Calu3 (cell line): ENCODE results near the gene DPEP2. TPM values are rescaled to one million over a fixed set of nuclear protein-coding genes. Genes with fewer than 3 reads are reported as not detected.

Experiments
- BruUV-seq: library from RNA; stranded (reverse); fragments of 400-500 nt; replicated peaks from 2 replicates; lab custom pipeline; 2021; lab: Mats Ljungman, UMichigan
- CTCF ChIA-PET: fragments of 300-600 bp; sonication (Branson Sonifier 250); formaldehyde crosslinking; loops from one replicate; lab custom pipeline; 2022; ENCODE audit warnings: antibody characterized with exemption; lab: Charles Lee
- DNase-seq: peaks from one replicate; pipeline ENCODE4 v3.0.0; 2022
- H3K27ac Mint-ChIP-seq: one replicate; pipeline ENCODE4 v1.8.0; 2022; ENCODE audit warnings: mixed read lengths; ENCODE audit not compliant: unreplicated experiment
- H3K27me3 Mint-ChIP-seq: one replicate; pipeline ENCODE4 v1.8.0; 2022; ENCODE audit warnings: mixed read lengths; ENCODE audit not compliant: unreplicated experiment
- H3K36me3 Mint-ChIP-seq: one replicate; pipeline ENCODE4 v1.8.0; 2022; ENCODE audit warnings: mild to moderate bottlenecking, moderate library complexity, mixed read lengths; ENCODE audit not compliant: insufficient read depth, unreplicated experiment
- H3K4me1 Mint-ChIP-seq: one replicate; pipeline ENCODE4 v1.8.0; 2022; ENCODE audit warnings: mild to moderate bottlenecking, low read depth, mixed read lengths; ENCODE audit not compliant: unreplicated experiment
- H3K4me3 Mint-ChIP-seq: one replicate; pipeline ENCODE4 v1.8.0; 2022; ENCODE audit warnings: mild to moderate bottlenecking, low read depth, moderate library complexity, mixed read lengths; ENCODE audit not compliant: unreplicated experiment
- H3K9me3 Mint-ChIP-seq: one replicate; pipeline ENCODE4 v1.8.0; 2022; ENCODE audit warnings: low read depth, mixed read lengths; ENCODE audit not compliant: unreplicated experiment
- CTCF ChIP-seq: fragments of 200-600 bp; IDR thresholded peaks from one replicate; pipeline ENCODE4 v1.8.0; 2022; ENCODE audit warnings: antibody characterized with exemption; ENCODE audit not compliant: unreplicated experiment
- intact Hi-C: fragments of 100-400 bp; cut with micrococcal nuclease; formaldehyde crosslinking; loops from one replicate; pipeline ENCODE4 v1.10.0; 2022; ENCODE audit not compliant: unreplicated experiment
- total RNA-seq: library from RNA; stranded (reverse); gene quantifications from 2 replicates; pipeline ENCODE4 v1.2.3, GENCODE V29; 2022

DPEP2 gene
- total RNA-seq, 1 experiment from 2014 or later = not detected

DNA sequence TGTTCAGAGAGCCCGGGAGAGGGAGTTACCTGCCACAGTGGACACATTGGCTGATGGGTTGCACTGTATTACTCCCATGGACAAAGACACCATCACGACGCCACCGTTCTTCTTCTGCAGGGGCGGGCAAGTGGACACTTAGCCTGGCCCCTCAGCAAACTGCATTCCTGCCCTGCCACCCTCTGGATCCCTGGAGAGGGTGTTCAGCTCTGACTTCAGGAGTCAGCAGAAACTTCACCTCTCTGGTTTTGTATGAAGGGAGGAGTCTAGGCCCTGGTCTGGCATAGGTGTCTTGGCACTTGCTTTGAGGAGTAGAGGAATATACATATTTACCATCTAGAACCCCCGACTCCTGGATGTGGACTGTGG lies 9.3 kb downstream of the DPEP2 start:
- intact Hi-C loops = loop anchor here (10.0 kb wide), 1 partner anchor 235 kb away; no protein-coding TSS in a partner anchor
- no peak overlapping the region for H3K27ac Mint-ChIP-seq
- DNase-seq = no peak
- TF ChIP-seq CTCF = no peak
- no peaks in the 10 kb centered on the region for H3K9me3 Mint-ChIP-seq
- peaks cover 34% of the 10 kb centered on the region for H3K27me3 Mint-ChIP-seq
- H3K4me3 Mint-ChIP-seq = no peak overlapping the region
- no peaks in the 10 kb centered on the region for H3K36me3 Mint-ChIP-seq
- BruUV-seq = no TSS peak
- CTCF ChIA-PET = no interaction called here
- H3K4me1 Mint-ChIP-seq = peaks cover 9% of the 10 kb centered on the region

- no TSS peak for BruUV-seq
- TF ChIP-seq CTCF = no peak
- Mint-ChIP-seq H3K27ac (no peak overlapping the region), H3K4me1 (peaks cover 13% of the 10 kb centered on the region), H3K4me3 (no peak overlapping the region), H3K9me3 (no peaks in the 10 kb centered on the region), H3K27me3 (peaks cover 34% of the 10 kb centered on the region), H3K36me3 (no peaks in the 10 kb centered on the region)
- intact Hi-C loops = loop anchor here (10.0 kb wide), 1 partner anchor 235 kb away; no protein-coding TSS in a partner anchor
- CTCF ChIA-PET = no interaction called here
- DNase-seq = no peak
These were observed 9.8 kb downstream of the DPEP2 start for GRCh38 chr16:67989322-67990017.

- H3K27me3 Mint-ChIP-seq = peaks cover 34% of the 10 kb centered on the region
- H3K4me3 Mint-ChIP-seq = no peak overlapping the region
- DNase-seq = no peak
- CTCF ChIA-PET = no interaction called here
- H3K27ac Mint-ChIP-seq = no peak overlapping the region
- H3K4me1 Mint-ChIP-seq = peaks cover 11% of the 10 kb centered on the region
- BruUV-seq = no TSS peak
- TF ChIP-seq CTCF = no peak
- intact Hi-C loops = no loop called here
- no peaks in the 10 kb centered on the region for H3K36me3 Mint-ChIP-seq
- no peaks in the 10 kb centered on the region for H3K9me3 Mint-ChIP-seq
These were observed 10.6 kb downstream of the DPEP2 start for GRCh38 chr16:67988675-67989074.

- no TSS peak for BruUV-seq
- Mint-ChIP-seq H3K27ac (no peak overlapping the region), H3K4me1 (peaks cover 7% of the 10 kb centered on the region), H3K9me3 (no peaks in the 10 kb centered on the region), H3K27me3 (peaks cover 39% of the 10 kb centered on the region), H3K36me3 (no peaks in the 10 kb centered on the region), H3K4me3 (no peak overlapping the region)
- CTCF ChIA-PET = no interaction called here
- no peak for TF ChIP-seq CTCF
- DNase-seq = no peak
- intact Hi-C loops = no loop called here
These were observed 11.7 kb downstream of the DPEP2 start for GRCh38 chr16:67987460-67988160.
